HepG2 (cell line): ENCODE measurements around the gene ADAM15. TPM values are rescaled to one million over a fixed set of nuclear protein-coding genes. Genes with fewer than 3 reads are reported as not detected.
A peak's percentile ranks its signal among the peaks of the same experiment; 100 is the strongest.

Experiments used
- AFF4 ChIP-seq: sonication (generic); formaldehyde crosslinking; IDR thresholded peaks from 2 replicates; pipeline ENCODE4 v1.4.0; 2020; ENCODE audit warnings: missing genetic modification reagents
- BHLHE40 ChIP-seq: IDR thresholded peaks from 2 replicates; pipeline ENCODE4 v1.6.1; 2011; ENCODE audit warnings: low read length, improper control_type of control experiment
- GLI4 ChIP-seq: sonication (generic); formaldehyde crosslinking; IDR thresholded peaks from 2 replicates; pipeline ENCODE4 v1.5.1; 2020; ENCODE audit warnings: missing genetic modification reagents, mild to moderate bottlenecking, moderate library complexity, borderline replicate concordance
- MTERF4 ChIP-seq: sonication (generic); formaldehyde crosslinking; IDR thresholded peaks from 2 replicates; pipeline ENCODE4 v1.8.0; 2023; ENCODE audit warnings: mild to moderate bottlenecking, missing genetic modification reagents
- SIN3A ChIP-seq: IDR thresholded peaks from 2 replicates; pipeline ENCODE4 v1.6.1; 2011; ENCODE audit warnings: low read depth, mild to moderate bottlenecking, control low read depth, low read length, borderline replicate concordance
- SIX4 ChIP-seq: sonication (generic); formaldehyde crosslinking; IDR thresholded peaks from 2 replicates; pipeline ENCODE4 v1.4.0; 2020; ENCODE audit warnings: missing genetic modification reagents
- SRF ChIP-seq: IDR thresholded peaks from 2 replicates; pipeline ENCODE4 v1.6.1; 2011; ENCODE audit warnings: mild to moderate bottlenecking, low read depth, low read length, moderate library complexity
- STAT5B ChIP-seq: sonication (generic); formaldehyde crosslinking; IDR thresholded peaks from 2 replicates; pipeline ENCODE4 v1.4.0; 2020; ENCODE audit warnings: missing genetic modification reagents
- ZNF12 ChIP-seq: sonication (generic); formaldehyde crosslinking; IDR thresholded peaks from 2 replicates; pipeline ENCODE4 v1.5.0; 2020; ENCODE audit warnings: missing genetic modification reagents
- ZNF275 ChIP-seq: sonication (generic); formaldehyde crosslinking; IDR thresholded peaks from 2 replicates; pipeline ENCODE4 v1.8.0; 2022; ENCODE audit warnings: missing genetic modification reagents, mild to moderate bottlenecking, inconsistent platforms, borderline replicate concordance
- ZNF3 ChIP-seq: IDR thresholded peaks from 2 replicates; pipeline ENCODE4 v1.7.0; 2017; ENCODE audit warnings: inconsistent platforms
- ZNF589 ChIP-seq: sonication (generic); formaldehyde crosslinking; conservative IDR thresholded peaks from 2 replicates; pipeline ENCODE4 v1.8.0; 2022; ENCODE audit warnings: mild to moderate bottlenecking, moderate library complexity, missing genetic modification reagents
- ZNF615 ChIP-seq: sonication (generic); formaldehyde crosslinking; IDR thresholded peaks from 2 replicates; pipeline ENCODE4 v1.5.0; 2020; ENCODE audit warnings: mild to moderate bottlenecking, missing genetic modification reagents, borderline replicate concordance
- ZNF749 ChIP-seq: sonication (generic); formaldehyde crosslinking; IDR thresholded peaks from 2 replicates; pipeline ENCODE4 v1.8.0; 2022; ENCODE audit warnings: mild to moderate bottlenecking, missing genetic modification reagents, moderate library complexity, borderline replicate concordance
- polyA plus RNA-seq, 8 experiments: library from polyadenylated mRNA; depleted of rRNA in 3 of 8; stranded (reverse) in 7 of 8; unstranded in 1 of 8; fragments of >200 nt; fragmentation: Illumina TruSeq in 4 of 8; extraction: Trizol in 4 of 8; gene quantifications; 2 replicates each; pipeline versions ENCODE4 v1.2.1 to v1.2.3, GENCODE V29; 2011 to 2016; ENCODE audit warnings: low read depth in 4 of 8, missing spikeins in 1 of 8, mixed read lengths in 1 of 8; ENCODE audit not compliant: insufficient read depth in 1 of 8
- total RNA-seq, 5 experiments: library from RNA; depleted of rRNA; stranded (reverse); fragments of >200 nt; fragmentation: Illumina TruSeq; extraction: Trizol; gene quantifications; 2 replicates each; pipeline ENCODE4 v1.2.3, GENCODE V29; 2016; ENCODE audit warnings: low read depth in 1 of 5
- TF ChIP-seq, protein P1 (sequence below): sonication (generic); formaldehyde crosslinking; IDR thresholded peaks from 2 replicates; pipeline ENCODE4 v1.4.0; 2020; ENCODE audit warnings: missing genetic modification reagents

The ADAM15 gene
- total and polyA plus RNA-seq, 2 of the 13 experiments (the other 11 are each of a cell fraction or from before 2014, with no cell fraction given): 17.9 to 25.6 TPM

GRCh38 chr1:155091071-155092051 is 40.2 kb downstream of the ADAM15 start (continued):
- TF ChIP-seq MTERF4 (CRISPR knock-in tag) (no peak), SIN3A (peak; percentile 70; the same call in 1 of the 2 replicates), AFF4 (CRISPR knock-in tag) (no peak), BHLHE40 (no peak; the same call in 1 of the 2 replicates), GLI4 (CRISPR knock-in tag) (no peak), SIX4 (no peak), ZNF12 (no peak; the same call in 1 of the 2 replicates), ZNF589 (CRISPR knock-in tag) (no peak; the same call in 1 of the 2 replicates), ZNF615 (CRISPR knock-in tag) (no peak), SRF (no peak), ZNF275 (CRISPR knock-in tag) (no peak), STAT5B (CRISPR knock-in tag) (no peak), ZNF749 (no peak), ZNF3 (CRISPR knock-in tag) (0 out of 2 replicates have a peak, but pooled peaks have one; percentile 39)
- TF ChIP-seq, protein P1, sequence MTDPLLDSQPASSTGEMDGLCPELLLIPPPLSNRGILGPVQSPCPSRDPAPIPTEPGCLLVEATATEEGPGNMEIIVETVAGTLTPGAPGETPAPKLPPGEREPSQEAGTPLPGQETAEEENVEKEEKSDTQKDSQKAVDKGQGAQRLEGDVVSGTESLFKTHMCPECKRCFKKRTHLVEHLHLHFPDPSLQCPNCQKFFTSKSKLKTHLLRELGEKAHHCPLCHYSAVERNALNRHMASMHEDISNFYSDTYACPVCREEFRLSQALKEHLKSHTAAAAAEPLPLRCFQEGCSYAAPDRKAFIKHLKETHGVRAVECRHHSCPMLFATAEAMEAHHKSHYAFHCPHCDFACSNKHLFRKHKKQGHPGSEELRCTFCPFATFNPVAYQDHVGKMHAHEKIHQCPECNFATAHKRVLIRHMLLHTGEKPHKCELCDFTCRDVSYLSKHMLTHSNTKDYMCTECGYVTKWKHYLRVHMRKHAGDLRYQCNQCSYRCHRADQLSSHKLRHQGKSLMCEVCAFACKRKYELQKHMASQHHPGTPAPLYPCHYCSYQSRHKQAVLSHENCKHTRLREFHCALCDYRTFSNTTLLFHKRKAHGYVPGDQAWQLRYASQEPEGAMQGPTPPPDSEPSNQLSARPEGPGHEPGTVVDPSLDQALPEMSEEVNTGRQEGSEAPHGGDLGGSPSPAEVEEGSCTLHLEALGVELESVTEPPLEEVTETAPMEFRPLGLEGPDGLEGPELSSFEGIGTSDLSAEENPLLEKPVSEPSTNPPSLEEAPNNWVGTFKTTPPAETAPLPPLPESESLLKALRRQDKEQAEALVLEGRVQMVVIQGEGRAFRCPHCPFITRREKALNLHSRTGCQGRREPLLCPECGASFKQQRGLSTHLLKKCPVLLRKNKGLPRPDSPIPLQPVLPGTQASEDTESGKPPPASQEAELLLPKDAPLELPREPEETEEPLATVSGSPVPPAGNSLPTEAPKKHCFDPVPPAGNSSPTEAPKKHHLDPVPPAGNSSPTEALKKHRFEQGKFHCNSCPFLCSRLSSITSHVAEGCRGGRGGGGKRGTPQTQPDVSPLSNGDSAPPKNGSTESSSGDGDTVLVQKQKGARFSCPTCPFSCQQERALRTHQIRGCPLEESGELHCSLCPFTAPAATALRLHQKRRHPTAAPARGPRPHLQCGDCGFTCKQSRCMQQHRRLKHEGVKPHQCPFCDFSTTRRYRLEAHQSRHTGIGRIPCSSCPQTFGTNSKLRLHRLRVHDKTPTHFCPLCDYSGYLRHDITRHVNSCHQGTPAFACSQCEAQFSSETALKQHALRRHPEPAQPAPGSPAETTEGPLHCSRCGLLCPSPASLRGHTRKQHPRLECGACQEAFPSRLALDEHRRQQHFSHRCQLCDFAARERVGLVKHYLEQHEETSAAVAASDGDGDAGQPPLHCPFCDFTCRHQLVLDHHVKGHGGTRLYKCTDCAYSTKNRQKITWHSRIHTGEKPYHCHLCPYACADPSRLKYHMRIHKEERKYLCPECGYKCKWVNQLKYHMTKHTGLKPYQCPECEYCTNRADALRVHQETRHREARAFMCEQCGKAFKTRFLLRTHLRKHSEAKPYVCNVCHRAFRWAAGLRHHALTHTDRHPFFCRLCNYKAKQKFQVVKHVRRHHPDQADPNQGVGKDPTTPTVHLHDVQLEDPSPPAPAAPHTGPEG (CRISPR knock-in tag): no peak
